Measurements from ENCODE around the gene PRIMPOL. TPM values are rescaled to one million over a fixed set of nuclear protein-coding genes. Genes with fewer than 3 reads are reported as not detected.
"Not testable (repeated sequence)": the region's sequence is repeated elsewhere in the genome, so short reads cannot be mapped to it uniquely, and the experiment has no call there.

Gene PRIMPOL
- total RNA-seq, 3 donors from 2014 or later: 17.1 to 22.5 (median 21.7) TPM

DNA sequence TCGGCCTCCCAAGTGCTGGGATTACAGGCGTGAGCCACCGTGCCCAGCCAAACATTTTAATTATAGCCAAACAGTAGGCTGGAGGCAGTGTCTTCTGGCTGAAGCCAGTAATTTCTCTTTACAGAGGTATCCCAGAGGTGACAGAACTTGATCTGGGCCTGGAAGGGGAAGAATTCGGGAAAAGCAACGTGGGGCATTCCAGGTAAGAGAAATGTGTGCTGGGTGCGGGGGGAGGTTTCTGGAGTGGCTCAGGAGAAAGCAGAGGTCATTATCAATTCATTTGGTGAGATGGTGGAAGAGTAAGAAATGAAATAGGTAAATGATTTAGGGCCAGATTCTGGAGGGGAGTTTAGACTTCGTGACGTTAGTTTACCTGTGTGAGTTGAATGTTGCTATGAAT lies 2.4 kb downstream of the PRIMPOL start:
- H3K4me1 ChIP-seq (ENCODE audit: low read depth): peaks cover 19% of the 10 kb centered on the region
- DNase-seq: no peak
- TF ChIP-seq, protein P1, sequence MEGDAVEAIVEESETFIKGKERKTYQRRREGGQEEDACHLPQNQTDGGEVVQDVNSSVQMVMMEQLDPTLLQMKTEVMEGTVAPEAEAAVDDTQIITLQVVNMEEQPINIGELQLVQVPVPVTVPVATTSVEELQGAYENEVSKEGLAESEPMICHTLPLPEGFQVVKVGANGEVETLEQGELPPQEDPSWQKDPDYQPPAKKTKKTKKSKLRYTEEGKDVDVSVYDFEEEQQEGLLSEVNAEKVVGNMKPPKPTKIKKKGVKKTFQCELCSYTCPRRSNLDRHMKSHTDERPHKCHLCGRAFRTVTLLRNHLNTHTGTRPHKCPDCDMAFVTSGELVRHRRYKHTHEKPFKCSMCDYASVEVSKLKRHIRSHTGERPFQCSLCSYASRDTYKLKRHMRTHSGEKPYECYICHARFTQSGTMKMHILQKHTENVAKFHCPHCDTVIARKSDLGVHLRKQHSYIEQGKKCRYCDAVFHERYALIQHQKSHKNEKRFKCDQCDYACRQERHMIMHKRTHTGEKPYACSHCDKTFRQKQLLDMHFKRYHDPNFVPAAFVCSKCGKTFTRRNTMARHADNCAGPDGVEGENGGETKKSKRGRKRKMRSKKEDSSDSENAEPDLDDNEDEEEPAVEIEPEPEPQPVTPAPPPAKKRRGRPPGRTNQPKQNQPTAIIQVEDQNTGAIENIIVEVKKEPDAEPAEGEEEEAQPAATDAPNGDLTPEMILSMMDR (IDR thresholded peaks at IDR 0.05): no peak
- no peaks in the 10 kb centered on the region for H3K36me3 ChIP-seq (ENCODE audit: low read depth)
- intact Hi-C loops (cut with DNase I, micrococcal nuclease): no loop called here
- ATAC-seq: no peak
- no peaks in the 10 kb centered on the region for H3K9me3 ChIP-seq
- no peak overlapping the region for H3K4me3 ChIP-seq

DNA sequence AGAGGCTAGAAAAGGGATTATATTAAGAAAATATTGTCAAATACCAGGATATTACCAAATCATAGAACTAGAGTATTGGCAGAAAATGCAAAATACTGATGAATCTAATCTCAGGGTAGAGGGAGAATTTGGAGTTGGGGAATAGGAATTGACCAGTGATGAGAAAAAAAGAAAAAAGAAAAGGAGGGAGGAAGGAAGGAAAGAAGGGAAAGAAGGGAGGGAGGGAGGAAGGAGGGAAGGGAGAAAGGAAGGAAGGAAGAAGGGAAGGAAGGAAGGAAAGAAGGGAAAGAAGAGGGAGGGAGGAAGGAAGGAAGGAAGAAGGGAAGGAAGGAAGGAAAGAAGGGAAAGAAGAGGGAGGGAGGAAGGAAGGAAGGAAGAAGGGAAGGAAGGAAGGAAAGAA lies 3.1 kb downstream of the PRIMPOL start:
- H3K4me1 ChIP-seq (ENCODE audit: low read depth): peaks cover 11% of the 10 kb centered on the region
- intact Hi-C loops (cut with DNase I, micrococcal nuclease); H3K4me3 ChIP-seq; ATAC-seq; H3K9me3 ChIP-seq; DNase-seq; H3K36me3 ChIP-seq (ENCODE audit: low read depth): not testable (repeated sequence)

- no peak overlapping the region for H3K4me3 ChIP-seq
- H3K4me1 ChIP-seq (ENCODE audit: low read depth): peaks cover 6% of the 10 kb centered on the region
- TF ChIP-seq, protein P1 (IDR thresholded peaks at IDR 0.05): no peak
- no peaks in the 10 kb centered on the region for H3K36me3 ChIP-seq (ENCODE audit: low read depth)
- no peaks in the 10 kb centered on the region for H3K9me3 ChIP-seq
- DNase-seq (no peak), ATAC-seq (no peak)
- intact Hi-C loops (cut with DNase I, micrococcal nuclease): no loop called here
These were observed 4.1 kb downstream of the PRIMPOL start for GRCh38 chr4:184653650-184654049.

- TF ChIP-seq, protein P1 (IDR thresholded peaks at IDR 0.05): no peak
- no peaks in the 10 kb centered on the region for H3K36me3 ChIP-seq (ENCODE audit: low read depth)
- H3K9me3 ChIP-seq: no peaks in the 10 kb centered on the region
- H3K4me1 ChIP-seq (ENCODE audit: low read depth): no peaks in the 10 kb centered on the region
- no peak for ATAC-seq
- H3K4me3 ChIP-seq: no peak overlapping the region
- no peak for DNase-seq
- intact Hi-C loops (cut with DNase I, micrococcal nuclease): no loop called here
These were observed 6.6 kb downstream of the PRIMPOL start for GRCh38 chr4:184655889-184656869.

DNA sequence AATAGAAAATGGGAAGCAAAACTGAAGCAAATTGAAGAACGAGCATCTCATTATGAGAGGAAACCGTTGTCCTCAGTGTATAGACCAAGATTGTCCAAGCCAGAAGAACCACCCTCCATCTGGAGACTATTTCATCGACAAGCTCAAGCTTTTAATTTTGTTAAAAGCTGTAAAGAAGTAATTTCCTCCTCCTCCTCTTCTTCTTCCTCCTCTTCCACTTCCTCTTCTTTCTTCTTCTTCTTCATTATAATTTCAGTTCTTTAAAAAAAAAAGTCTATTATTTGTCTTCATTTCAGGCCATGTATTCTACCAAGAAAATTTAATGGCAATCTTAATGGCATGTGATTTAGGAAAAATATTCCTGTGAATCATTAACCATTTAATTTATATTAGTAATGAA lies 7.6 kb downstream of the PRIMPOL start:
- no peak overlapping the region for H3K4me3 ChIP-seq
- no peaks in the 10 kb centered on the region for H3K9me3 ChIP-seq
- TF ChIP-seq, protein P1 (IDR thresholded peaks at IDR 0.05): no peak
- intact Hi-C loops (cut with DNase I, micrococcal nuclease): no loop called here
- no peaks in the 10 kb centered on the region for H3K36me3 ChIP-seq (ENCODE audit: low read depth)
- ATAC-seq (no peak), DNase-seq (no peak)
- no peaks in the 10 kb centered on the region for H3K4me1 ChIP-seq (ENCODE audit: low read depth)

- ATAC-seq; intact Hi-C loops (cut with DNase I, micrococcal nuclease); H3K4me1 ChIP-seq (ENCODE audit: low read depth); H3K9me3 ChIP-seq; H3K4me3 ChIP-seq; H3K36me3 ChIP-seq (ENCODE audit: low read depth); DNase-seq: not testable (repeated sequence)
These were observed 8.3 kb downstream of the PRIMPOL start for GRCh38 chr4:184657820-184658219.

Measured in mucosa of descending colon (tissue), 3 donors.